ENCODE measurements around the gene SIGLEC10.

DNA sequence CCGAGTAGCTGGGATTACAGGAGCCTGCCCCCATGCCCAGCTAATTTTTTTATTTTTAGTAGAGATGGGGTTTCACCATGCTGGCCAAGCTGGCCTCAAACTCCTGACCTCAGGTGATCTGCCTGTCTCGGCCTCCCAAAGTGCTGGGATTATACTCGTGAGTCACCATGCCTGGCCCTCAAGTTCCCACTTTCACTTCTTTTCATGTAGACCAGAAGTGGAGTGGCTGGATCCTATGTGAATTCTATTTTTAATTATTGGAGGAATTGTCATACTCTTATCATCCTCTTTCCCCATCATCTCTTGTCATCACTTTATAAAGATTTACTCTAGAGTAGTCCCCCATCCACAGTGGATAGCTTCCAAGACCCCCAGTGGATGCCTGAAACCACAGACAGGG, 12.8 kb upstream of the SIGLEC10 start:
- no peak for TF ChIP-seq POLR2A (IDR thresholded peaks at IDR 0.05)
- TF ChIP-seq, protein P1, sequence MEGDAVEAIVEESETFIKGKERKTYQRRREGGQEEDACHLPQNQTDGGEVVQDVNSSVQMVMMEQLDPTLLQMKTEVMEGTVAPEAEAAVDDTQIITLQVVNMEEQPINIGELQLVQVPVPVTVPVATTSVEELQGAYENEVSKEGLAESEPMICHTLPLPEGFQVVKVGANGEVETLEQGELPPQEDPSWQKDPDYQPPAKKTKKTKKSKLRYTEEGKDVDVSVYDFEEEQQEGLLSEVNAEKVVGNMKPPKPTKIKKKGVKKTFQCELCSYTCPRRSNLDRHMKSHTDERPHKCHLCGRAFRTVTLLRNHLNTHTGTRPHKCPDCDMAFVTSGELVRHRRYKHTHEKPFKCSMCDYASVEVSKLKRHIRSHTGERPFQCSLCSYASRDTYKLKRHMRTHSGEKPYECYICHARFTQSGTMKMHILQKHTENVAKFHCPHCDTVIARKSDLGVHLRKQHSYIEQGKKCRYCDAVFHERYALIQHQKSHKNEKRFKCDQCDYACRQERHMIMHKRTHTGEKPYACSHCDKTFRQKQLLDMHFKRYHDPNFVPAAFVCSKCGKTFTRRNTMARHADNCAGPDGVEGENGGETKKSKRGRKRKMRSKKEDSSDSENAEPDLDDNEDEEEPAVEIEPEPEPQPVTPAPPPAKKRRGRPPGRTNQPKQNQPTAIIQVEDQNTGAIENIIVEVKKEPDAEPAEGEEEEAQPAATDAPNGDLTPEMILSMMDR (IDR thresholded peaks at IDR 0.05 in 4 of 5, conservative IDR thresholded peaks at IDR 0.05 in 1 of 5): no peak

Measured in gastrocnemius medialis (tissue), 4 donors.